Measurements from ENCODE around the gene SFT2D3.

The SFT2D3 gene

DNA sequence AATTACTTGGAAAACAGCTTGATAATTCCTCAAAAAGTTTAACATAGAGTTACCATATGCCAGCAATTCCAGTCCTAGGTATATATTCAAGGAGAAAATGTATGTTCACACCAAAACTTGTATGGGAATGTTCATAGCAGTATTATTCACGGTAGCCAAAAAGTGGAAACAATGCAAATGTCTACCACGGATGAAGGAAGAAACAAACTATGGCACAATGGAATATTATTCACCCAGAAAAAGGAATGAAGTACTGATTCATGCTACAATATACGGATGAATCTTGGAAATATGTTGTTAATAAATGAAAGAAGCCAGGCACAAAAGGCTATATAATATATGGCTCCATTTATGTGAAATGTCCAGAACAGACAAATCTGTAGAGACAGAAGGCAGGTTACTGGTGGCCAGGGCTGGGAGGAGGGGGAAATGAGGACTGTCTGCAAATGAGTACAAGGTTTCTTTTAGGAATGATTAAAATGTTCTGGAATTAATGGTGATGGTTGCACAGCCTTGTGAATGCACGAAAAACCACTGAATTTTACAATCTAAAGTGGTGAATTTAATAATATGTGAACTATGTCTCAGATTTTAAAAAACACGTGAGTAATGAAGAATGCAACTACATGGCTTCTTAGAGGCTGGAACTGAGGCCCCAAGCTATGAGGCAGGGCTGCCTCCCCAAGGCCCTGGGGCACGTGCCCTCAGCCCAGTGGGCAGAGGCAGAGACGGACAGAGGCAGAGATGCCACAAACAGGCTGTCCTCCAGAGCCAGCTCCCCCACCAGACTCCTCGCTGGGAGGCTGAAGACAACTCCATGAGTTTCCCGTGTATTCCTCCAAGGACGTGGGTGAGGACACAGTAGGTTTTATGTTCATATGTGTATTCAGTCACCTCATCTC is 31.0 kb upstream of the SFT2D3 start:
- Histone ChIP-seq H3K9me3 (ENCODE audit: insufficient read depth, low read length, severe bottlenecking) (no peaks in the 10 kb centered on the region), H4K20me1 (ENCODE audit: insufficient read depth, low read length) (no peaks in the 10 kb centered on the region), H3K9ac (ENCODE audit: low read depth, low read length) (no peak overlapping the region), H3K4me1 (ENCODE audit: insufficient read depth, low read length) (no peaks in the 10 kb centered on the region), H3K27me3 (ENCODE audit: insufficient read depth, low read length, poor library complexity) (peaks cover 4% of the 10 kb centered on the region), H3K36me3 (ENCODE audit: insufficient read depth, low read length) (no peaks in the 10 kb centered on the region), H3K4me3 (ENCODE audit: low read depth in 1 of 2, low read length in 2 of 2) (no peak overlapping the region), H3K4me2 (ENCODE audit: insufficient read depth, low read length) (no peak overlapping the region), H3K27ac (ENCODE audit: low read length) (no peak overlapping the region), H3K79me2 (ENCODE audit: insufficient read depth, low read length) (no peaks in the 10 kb centered on the region), H2AFZ (ENCODE audit: low read depth, low read length) (no peak overlapping the region)
- TF ChIP-seq EZH2 (IDR thresholded peaks at IDR 0.05; ENCODE audit: borderline replicate concordance, low read depth, low read length, severe bottlenecking) = no peak
- TF ChIP-seq, protein P1, sequence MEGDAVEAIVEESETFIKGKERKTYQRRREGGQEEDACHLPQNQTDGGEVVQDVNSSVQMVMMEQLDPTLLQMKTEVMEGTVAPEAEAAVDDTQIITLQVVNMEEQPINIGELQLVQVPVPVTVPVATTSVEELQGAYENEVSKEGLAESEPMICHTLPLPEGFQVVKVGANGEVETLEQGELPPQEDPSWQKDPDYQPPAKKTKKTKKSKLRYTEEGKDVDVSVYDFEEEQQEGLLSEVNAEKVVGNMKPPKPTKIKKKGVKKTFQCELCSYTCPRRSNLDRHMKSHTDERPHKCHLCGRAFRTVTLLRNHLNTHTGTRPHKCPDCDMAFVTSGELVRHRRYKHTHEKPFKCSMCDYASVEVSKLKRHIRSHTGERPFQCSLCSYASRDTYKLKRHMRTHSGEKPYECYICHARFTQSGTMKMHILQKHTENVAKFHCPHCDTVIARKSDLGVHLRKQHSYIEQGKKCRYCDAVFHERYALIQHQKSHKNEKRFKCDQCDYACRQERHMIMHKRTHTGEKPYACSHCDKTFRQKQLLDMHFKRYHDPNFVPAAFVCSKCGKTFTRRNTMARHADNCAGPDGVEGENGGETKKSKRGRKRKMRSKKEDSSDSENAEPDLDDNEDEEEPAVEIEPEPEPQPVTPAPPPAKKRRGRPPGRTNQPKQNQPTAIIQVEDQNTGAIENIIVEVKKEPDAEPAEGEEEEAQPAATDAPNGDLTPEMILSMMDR (IDR thresholded peaks at IDR 0.05; ENCODE audit: borderline replicate concordance, extremely low read depth, low read length, poor library complexity, severe bottlenecking) = no peak
- DNase-seq = no peak
- ATAC-seq (ENCODE audit: insufficient read depth, low read depth) = no peak

DNA sequence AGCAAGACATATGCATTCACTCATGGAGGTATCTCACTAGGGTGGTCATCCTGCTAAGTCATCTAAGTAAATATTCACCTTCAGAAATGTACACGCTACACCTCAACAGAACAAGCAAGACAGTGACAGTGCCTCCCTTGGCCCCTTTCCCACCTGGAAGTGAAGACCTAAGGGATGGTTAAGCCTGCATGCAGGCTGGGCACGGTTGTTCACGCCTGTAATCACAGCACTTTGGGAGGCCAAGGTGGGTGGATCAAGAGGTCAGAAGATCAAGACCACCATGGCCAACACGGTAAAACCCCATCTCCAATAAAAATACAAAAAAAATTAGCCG is 30.4 kb upstream of the SFT2D3 start:
- ATAC-seq (ENCODE audit: insufficient read depth, low read depth) (no peak), DNase-seq (no peak)
- Histone ChIP-seq H3K9me3 (ENCODE audit: insufficient read depth, low read length, severe bottlenecking) (no peaks in the 10 kb centered on the region), H4K20me1 (ENCODE audit: insufficient read depth, low read length) (no peaks in the 10 kb centered on the region), H2AFZ (ENCODE audit: low read depth, low read length) (no peak overlapping the region), H3K36me3 (ENCODE audit: insufficient read depth, low read length) (no peaks in the 10 kb centered on the region), H3K79me2 (ENCODE audit: insufficient read depth, low read length) (no peaks in the 10 kb centered on the region), H3K27me3 (ENCODE audit: insufficient read depth, low read length, poor library complexity) (peaks cover 4% of the 10 kb centered on the region), H3K9ac (ENCODE audit: low read depth, low read length) (no peak overlapping the region), H3K27ac (ENCODE audit: low read length) (no peak overlapping the region), H3K4me3 (ENCODE audit: low read depth in 1 of 2, low read length in 2 of 2) (no peak overlapping the region), H3K4me1 (ENCODE audit: insufficient read depth, low read length) (no peaks in the 10 kb centered on the region), H3K4me2 (ENCODE audit: insufficient read depth, low read length) (no peak overlapping the region)
- TF ChIP-seq EZH2 (IDR thresholded peaks at IDR 0.05; ENCODE audit: borderline replicate concordance, low read depth, low read length, severe bottlenecking) = no peak
- TF ChIP-seq, protein P1 (IDR thresholded peaks at IDR 0.05; ENCODE audit: borderline replicate concordance, extremely low read depth, low read length, poor library complexity, severe bottlenecking) = no peak

DNA sequence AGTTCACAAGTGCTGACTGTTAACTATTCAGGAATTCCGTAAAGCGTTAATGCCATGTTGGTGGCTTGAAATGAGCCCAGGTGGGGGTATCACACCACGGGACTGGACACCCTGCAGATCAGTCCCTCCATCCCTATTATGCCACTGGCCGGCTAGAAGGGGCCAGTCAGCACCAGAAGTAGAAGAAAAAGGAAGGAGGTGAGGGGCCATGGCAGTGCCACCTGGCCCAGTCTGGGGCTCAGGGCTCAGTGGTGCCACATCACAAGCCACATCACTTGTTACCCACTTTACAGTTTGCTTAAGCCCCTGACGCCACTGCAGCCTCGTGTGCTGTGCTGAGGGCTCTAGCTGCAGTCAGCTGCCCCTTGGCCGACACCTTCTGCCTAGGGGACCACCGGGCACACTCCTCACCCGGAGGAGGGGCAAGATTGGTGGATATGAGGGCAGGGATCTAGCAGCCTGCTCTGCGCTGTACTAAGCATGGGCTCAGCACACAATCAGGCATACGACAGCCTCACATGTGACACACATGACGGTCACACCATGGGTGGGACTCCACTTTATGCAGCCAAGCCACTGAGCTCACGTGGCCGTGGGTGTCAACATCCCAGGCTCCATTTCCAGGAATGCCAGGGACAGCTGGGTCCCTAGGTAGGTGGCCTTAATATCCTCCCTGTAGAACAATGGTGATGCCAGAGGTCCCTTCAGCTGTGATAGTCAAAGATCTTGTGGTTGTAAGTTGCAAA is 29.6 kb upstream of the SFT2D3 start:
- Histone ChIP-seq H3K36me3 (ENCODE audit: insufficient read depth, low read length) (no peaks in the 10 kb centered on the region), H3K4me1 (ENCODE audit: insufficient read depth, low read length) (no peaks in the 10 kb centered on the region)
- DNase-seq = no peak

More for the DNA sequence above, 29.6 kb upstream of the SFT2D3 start:
- Histone ChIP-seq H3K4me2 (ENCODE audit: insufficient read depth, low read length) (no peak overlapping the region), H2AFZ (ENCODE audit: low read depth, low read length) (no peak overlapping the region), H3K9me3 (ENCODE audit: insufficient read depth, low read length, severe bottlenecking) (no peaks in the 10 kb centered on the region), H3K79me2 (ENCODE audit: insufficient read depth, low read length) (no peaks in the 10 kb centered on the region), H3K27ac (ENCODE audit: low read length) (no peak overlapping the region), H4K20me1 (ENCODE audit: insufficient read depth, low read length) (no peaks in the 10 kb centered on the region), H3K9ac (ENCODE audit: low read depth, low read length) (no peak overlapping the region), H3K27me3 (ENCODE audit: insufficient read depth, low read length, poor library complexity) (peaks cover 4% of the 10 kb centered on the region), H3K4me3 (ENCODE audit: low read depth in 1 of 2, low read length in 2 of 2) (no peak overlapping the region)
- ATAC-seq (ENCODE audit: insufficient read depth, low read depth) = no peak
- no peak for TF ChIP-seq EZH2 (IDR thresholded peaks at IDR 0.05; ENCODE audit: borderline replicate concordance, low read depth, low read length, severe bottlenecking)
- TF ChIP-seq, protein P1 (IDR thresholded peaks at IDR 0.05; ENCODE audit: borderline replicate concordance, extremely low read depth, low read length, poor library complexity, severe bottlenecking) = no peak

Measured in DND-41 (cell line).